Astrocyte of the spinal cord (primary cell): Measurements from ENCODE around the gene FAM168A.
"Not testable (repeated sequence)": the region's sequence is repeated elsewhere in the genome, so short reads cannot be mapped to it uniquely, and the experiment has no call there.

ENCODE experiments used
- DNase-seq: peaks from one replicate; pipeline ENCODE4 v3.0.0; 2011; ENCODE audit warnings: low read depth, low spot score
- H3K4me3 ChIP-seq: 2 replicates; pipeline ENCODE4 v1.5.1; 2011; ENCODE audit warnings: low read depth, mild to moderate bottlenecking, low read length, moderate library complexity
- in situ Hi-C: cut with HindIII; loops from 2 replicates; pipeline ENCODE4 v1.10.0; 2017; ENCODE audit warnings: low sequenced_read_pairs
- TF ChIP-seq, protein P1 (sequence below): IDR thresholded peaks from 2 replicates; pipeline ENCODE4 v1.5.1; 2012; ENCODE audit warnings: low read depth, mild to moderate bottlenecking, low read length, inconsistent platforms

The FAM168A gene

DNA sequence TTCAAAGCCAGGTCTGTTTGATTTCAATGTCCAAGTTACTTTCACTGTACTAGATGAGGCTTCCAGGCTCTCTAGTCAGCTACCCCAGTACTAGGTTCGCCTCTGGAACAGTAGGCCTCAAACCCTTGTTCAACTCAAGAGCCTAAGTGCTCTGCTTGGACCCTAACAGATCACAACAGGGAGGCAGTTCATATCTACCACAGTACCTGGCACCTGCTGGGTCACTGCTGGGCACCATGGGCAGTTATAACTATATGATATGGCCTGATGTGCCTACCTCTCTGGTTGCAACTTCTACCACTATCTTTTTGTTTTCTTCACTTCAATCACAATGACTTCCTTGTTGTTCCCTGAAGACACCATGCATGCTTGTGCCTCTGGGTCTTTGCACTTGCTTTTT, 124.7 kb downstream of the FAM168A start:
- no peak for DNase-seq
- H3K4me3 ChIP-seq = no peak overlapping the region
- in situ Hi-C loops = no loop called here
- TF ChIP-seq, protein P1, sequence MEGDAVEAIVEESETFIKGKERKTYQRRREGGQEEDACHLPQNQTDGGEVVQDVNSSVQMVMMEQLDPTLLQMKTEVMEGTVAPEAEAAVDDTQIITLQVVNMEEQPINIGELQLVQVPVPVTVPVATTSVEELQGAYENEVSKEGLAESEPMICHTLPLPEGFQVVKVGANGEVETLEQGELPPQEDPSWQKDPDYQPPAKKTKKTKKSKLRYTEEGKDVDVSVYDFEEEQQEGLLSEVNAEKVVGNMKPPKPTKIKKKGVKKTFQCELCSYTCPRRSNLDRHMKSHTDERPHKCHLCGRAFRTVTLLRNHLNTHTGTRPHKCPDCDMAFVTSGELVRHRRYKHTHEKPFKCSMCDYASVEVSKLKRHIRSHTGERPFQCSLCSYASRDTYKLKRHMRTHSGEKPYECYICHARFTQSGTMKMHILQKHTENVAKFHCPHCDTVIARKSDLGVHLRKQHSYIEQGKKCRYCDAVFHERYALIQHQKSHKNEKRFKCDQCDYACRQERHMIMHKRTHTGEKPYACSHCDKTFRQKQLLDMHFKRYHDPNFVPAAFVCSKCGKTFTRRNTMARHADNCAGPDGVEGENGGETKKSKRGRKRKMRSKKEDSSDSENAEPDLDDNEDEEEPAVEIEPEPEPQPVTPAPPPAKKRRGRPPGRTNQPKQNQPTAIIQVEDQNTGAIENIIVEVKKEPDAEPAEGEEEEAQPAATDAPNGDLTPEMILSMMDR = no peak

DNA sequence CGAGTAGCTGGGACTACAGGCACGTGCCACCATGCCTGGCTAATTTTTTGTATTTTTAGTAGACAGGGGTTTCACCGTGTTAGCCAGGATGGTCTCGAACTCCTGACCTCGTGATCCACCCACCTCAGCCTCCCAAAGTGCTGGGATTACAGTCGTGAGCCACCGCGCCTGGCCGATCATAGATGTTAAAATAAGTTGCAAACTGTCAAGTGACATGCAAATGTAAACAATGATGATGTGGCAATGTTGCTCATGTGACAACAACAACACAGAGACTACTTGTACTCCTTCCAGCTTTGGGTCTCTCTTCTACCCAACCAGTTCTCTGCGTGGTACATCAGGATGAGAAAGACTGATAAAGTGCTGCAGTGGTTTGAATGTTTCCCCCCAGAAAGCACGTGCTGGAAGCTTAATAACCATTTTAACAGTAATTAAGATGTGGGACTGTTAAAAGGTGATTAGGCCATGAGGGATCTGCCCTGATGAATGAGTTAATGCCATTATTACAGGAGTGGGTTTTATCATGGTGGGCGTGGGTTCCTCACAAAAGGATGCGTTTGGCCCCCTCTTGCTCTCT, 127.8 kb downstream of the FAM168A start:
- in situ Hi-C loops, H3K4me3 ChIP-seq, DNase-seq: not testable (repeated sequence)

DNA sequence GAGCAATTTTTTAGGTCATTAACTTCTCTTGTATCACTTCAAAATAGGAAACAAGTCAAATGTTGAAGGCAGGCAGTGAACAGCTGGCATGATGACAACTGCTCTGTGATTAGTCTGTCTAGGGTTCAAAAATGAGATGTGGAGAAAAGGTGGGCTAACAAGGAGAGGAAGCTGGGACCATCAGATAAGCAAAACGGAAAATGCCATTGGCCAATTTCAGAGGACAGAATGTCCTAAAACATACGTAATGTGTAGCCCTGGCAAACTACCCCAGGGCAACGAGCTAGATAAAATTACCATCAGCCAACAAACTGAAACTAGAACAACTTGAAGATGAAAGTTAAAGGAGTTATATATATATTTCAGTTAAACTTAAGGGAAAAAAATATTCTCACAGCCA, 128.5 kb downstream of the FAM168A start:
- TF ChIP-seq, protein P1 = no peak
- H3K4me3 ChIP-seq = no peak overlapping the region
- DNase-seq = no peak
- in situ Hi-C loops = no loop called here

DNA sequence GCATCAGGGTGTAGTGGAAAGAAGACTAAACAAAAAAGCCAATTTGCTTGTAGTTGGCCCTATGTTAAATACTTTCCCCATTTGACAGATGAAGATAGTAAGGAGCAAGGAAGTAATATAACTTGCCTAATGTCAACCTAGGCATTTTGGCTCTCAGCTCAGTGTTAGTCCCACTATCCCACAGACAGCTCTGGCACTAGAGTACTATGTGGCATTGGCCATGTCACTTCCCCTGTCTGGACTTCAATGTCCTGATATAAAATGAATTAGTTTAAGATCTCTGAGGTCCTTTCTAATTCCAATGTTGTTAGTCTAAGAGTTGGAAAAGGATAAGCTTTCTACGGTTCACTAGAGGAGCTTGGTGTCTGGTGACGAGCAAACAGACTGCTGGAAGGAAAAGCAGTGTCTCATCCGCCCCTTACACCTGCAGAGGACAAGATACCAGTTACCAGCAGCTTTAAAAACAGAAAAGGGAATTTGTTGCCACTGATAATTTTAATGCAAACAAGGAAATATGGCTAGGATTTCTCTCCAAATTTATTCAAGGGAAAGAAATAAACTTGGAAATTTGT, 129.2 kb downstream of the FAM168A start:
- no peak overlapping the region for H3K4me3 ChIP-seq
- TF ChIP-seq, protein P1 = no peak
- no peak for DNase-seq
- in situ Hi-C loops = no loop called here

DNA sequence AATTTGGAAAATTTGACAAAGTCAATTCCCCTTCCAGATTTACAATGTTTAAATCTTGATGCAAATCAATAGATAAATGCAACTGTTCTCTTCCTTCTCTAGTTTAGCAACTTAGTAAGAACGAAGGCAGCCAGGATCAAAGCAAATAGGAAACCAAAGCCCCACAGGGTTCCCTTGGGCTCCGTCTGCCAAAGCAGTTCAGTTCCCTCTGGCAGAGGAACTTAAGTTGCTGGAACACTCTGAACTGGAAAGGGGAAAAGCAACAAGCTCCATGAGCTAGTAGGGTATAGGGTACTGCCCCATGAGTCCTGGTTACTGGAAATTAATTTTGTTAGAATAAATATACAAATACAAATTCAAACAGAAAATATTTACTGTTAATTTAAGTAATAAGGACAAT, 130.4 kb downstream of the FAM168A start:
- in situ Hi-C loops = no loop called here
- no peak overlapping the region for H3K4me3 ChIP-seq
- DNase-seq = no peak
- TF ChIP-seq, protein P1 = no peak

DNA sequence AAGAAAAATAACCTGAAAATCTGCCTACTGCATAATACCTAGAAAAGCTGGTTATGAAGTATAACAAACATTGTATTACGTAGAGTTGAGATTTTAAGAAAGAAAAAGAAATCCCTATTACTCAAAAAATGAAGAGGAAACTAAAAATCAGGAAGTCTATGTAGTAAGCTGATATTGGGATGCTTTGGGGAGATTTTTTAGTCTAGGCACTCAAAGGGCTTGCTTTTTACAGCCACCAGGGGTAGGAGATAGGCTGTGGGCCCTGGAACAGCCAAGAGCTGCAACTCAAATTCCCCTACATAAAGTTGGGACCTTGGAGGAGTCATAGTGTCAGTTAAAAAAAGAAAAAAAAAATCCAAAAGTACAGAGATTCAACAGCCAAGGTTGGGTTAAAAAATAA, 131.3 kb downstream of the FAM168A start:
- in situ Hi-C loops = no loop called here
- no peak overlapping the region for H3K4me3 ChIP-seq
- no peak for DNase-seq
- TF ChIP-seq, protein P1 = no peak

DNA sequence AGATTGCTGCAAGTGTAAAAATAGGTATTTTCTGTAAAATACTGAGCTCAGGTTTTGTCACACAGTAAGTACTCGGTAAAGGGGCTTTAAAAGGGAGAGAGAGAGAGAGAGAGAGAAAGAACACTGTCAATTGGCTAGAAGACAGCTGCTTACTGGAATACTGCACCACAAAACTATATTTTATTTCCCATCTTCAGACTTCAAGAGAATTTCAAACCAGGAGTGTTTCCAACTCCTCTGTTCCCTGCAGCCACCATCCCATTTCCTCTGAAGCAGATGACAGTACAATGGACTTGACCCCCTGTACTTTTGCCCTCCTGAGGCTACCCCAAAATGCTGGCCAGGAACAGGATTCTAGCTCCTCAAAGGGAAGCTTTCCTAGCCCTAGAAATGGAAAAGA, 132.0 kb downstream of the FAM168A start:
- DNase-seq = no peak
- in situ Hi-C loops = no loop called here
- TF ChIP-seq, protein P1 = no peak
- H3K4me3 ChIP-seq = no peak overlapping the region
